ENCODE data around the gene NANS.

DNA sequence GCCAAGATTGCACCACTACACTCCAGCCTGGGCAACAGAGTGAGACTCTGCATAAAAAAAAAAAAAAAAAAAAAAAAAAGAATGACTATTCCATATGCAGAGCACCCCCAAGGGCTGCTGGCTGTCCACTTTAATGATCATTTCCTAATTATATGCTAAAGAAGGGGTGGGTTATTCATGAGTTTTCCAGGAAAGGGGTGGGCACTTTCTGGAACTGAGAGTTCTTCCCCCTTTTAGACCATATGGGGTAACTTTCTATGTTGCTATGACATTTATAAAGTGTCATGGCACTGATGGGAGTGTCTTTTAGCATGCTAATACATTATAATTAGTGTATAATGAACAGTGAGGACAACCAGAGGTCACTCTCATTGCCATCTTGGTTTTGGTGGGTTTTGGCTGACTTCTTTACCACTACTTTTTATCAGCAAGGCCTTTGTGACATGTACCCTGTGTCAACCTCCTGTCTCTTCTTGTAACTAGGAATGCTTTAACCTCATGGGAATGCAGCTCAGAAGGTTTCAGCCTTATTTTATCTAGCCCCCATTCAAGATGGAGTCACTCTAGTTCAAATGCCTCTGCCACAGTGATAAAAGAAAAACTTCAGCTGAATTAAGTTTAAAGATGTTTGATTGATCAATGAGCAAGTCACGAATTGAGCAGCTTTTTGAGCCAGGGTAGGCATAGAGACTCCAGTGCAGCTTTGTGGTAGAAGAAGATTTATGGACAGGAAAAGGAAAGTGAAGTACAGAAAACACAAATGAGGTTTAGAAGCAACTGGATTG, 7.1 kb upstream of the NANS start:
- TF ChIP-seq, protein P1, sequence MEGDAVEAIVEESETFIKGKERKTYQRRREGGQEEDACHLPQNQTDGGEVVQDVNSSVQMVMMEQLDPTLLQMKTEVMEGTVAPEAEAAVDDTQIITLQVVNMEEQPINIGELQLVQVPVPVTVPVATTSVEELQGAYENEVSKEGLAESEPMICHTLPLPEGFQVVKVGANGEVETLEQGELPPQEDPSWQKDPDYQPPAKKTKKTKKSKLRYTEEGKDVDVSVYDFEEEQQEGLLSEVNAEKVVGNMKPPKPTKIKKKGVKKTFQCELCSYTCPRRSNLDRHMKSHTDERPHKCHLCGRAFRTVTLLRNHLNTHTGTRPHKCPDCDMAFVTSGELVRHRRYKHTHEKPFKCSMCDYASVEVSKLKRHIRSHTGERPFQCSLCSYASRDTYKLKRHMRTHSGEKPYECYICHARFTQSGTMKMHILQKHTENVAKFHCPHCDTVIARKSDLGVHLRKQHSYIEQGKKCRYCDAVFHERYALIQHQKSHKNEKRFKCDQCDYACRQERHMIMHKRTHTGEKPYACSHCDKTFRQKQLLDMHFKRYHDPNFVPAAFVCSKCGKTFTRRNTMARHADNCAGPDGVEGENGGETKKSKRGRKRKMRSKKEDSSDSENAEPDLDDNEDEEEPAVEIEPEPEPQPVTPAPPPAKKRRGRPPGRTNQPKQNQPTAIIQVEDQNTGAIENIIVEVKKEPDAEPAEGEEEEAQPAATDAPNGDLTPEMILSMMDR (IDR thresholded peaks at IDR 0.05): no peak
- TF ChIP-seq, protein P2, sequence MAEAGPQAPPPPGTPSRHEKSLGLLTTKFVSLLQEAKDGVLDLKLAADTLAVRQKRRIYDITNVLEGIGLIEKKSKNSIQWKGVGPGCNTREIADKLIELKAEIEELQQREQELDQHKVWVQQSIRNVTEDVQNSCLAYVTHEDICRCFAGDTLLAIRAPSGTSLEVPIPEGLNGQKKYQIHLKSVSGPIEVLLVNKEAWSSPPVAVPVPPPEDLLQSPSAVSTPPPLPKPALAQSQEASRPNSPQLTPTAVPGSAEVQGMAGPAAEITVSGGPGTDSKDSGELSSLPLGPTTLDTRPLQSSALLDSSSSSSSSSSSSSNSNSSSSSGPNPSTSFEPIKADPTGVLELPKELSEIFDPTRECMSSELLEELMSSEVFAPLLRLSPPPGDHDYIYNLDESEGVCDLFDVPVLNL (CRISPR knock-in tag; IDR thresholded peaks at IDR 0.05; ENCODE audit: borderline replicate concordance, low read depth): no peak
